NCI-H2227 treated with DMSO at 0.1 percent for 48 hours (cell line): Measurements from ENCODE around the gene RAP1A.
A peak's percentile ranks its signal among the peaks of the same experiment; 100 is the strongest.

ENCODE experiments used
- DNase-seq: peaks from one replicate; lab custom pipeline; 2025; lab: John Stamatoyannopoulos, UW

The RAP1A gene

GRCh38 chr1:111758373-111758772, 138.8 kb downstream of the RAP1A start:
- DNase-seq, result peak; percentile 8

GRCh38 chr1:111761717-111762116, 142.1 kb downstream of the RAP1A start:
- no peak for DNase-seq

GRCh38 chr1:111762332-111762731, 142.7 kb downstream of the RAP1A start:
- no peak for DNase-seq
